T-helper 9 cell (primary cell): Measurements from ENCODE around the gene SPN.
"Not testable (repeated sequence)": the region's sequence is repeated elsewhere in the genome, so short reads cannot be mapped to it uniquely, and the experiment has no call there.

Experiments
- DNase-seq: peaks from one replicate; pipeline ENCODE4 v3.0.0-alpha.2; 2020
- total RNA-seq, 2 donors: gene quantifications; one replicate each; lab custom pipeline; 2026; lab: John Stamatoyannopoulos, UW

The SPN gene
- 212 to 302 reads per million in 2 donors for total RNA-seq

DNA sequence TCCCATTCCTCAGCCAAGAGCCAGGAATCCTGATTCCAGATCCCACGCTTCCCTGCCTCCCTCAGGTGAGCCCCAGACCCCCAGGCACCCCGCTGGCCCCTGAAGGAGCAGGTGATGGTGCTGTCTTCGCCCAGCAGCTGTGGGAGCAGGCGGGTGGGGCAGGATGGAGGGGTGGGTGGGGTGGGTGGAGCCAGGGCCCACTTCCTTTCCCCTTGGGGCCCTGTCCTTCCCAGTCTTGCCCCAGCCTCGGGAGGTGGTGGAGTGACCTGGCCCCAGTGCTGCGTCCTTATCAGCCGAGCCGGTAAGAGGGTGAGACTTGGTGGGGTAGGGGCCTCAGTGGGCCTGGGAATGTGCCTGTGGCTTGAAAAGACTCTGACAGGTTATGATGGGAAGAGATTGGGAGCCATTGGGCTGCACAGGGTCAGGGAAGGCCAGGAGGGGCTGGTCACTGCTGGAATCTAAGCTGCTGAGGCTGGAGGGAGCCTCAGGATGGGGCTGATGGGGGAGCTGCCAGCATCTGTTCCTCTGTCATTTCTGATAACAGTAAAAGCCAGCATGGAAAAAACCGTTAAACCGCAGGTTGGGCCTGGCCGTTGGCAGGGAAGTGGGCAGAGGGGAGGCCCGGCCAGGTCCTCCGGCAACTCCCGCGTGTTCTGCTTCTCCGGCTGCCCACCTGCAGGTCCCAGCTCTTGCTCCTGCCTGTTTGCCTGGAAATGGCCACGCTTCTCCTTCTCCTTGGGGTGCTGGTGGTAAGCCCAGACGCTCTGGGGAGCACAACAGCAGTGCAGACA lies at the start of gene SPN:
Gene SPN, plus strand, starts transcription at position 232 of the 791 bp plus-strand sequence. Its CDS starts 482 bp downstream, at position 714.
- DNase-seq, result peak; percentile 26

GRCh38 chr16:29613307-29614057 lies 49.6 kb upstream of the SPN start:
- DNase-seq, result peak; percentile 86

GRCh38 chr16:29614691-29615314 lies 48.2 kb upstream of the SPN start:
- not testable (repeated sequence) for DNase-seq

DNA sequence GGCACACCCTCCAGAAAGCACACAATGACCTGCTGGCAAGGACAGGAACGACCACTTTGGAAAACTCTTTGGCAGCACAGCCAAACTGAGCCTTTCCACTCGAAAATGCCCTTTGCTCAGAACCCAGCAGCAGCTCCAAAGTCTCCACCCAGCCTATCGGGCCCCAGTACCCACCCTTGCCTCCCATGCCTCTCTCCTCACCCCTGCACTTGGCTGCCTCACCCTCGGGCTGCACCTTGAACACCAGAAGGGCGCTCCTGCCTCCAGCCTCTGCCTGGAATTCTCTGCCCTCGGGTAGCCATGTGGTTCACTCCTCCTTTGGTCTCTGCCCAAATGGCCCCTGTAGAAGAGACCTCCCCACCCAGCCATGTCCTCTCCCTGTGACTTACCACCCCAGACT lies 46.9 kb upstream of the SPN start:
- DNase-seq, result not testable (repeated sequence)

- not testable (repeated sequence) for DNase-seq
Observed at GRCh38 chr16:29620591-29620990, 42.5 kb upstream of the SPN start.

GRCh38 chr16:29622738-29623137 lies 40.3 kb upstream of the SPN start:
- not testable (repeated sequence) for DNase-seq

- not testable (repeated sequence) for DNase-seq
Observed at GRCh38 chr16:29623253-29623652, 39.8 kb upstream of the SPN start.

DNA sequence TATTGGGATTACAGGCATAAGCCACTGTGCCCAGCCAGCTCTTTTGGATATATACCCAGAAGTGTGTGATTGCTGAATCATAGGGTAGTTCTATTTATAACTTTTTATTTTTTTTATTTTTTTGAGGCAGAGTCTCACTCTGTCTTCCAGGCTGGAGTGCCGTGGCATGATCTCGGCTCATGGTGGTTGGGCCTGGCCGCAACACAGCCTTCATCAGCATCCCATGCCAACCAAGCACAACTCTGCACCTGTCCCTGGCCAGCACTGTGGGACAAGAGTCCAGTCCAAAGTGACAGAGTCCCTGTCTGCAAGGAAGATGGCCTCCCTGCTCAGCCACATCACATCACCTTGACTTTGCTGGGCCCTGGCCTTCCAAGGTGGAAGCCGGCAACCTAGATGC lies 37.9 kb upstream of the SPN start:
- not testable (repeated sequence) for DNase-seq

- DNase-seq, result peak; percentile 19
Observed at GRCh38 chr16:29626778-29627331, 36.2 kb upstream of the SPN start.

DNA sequence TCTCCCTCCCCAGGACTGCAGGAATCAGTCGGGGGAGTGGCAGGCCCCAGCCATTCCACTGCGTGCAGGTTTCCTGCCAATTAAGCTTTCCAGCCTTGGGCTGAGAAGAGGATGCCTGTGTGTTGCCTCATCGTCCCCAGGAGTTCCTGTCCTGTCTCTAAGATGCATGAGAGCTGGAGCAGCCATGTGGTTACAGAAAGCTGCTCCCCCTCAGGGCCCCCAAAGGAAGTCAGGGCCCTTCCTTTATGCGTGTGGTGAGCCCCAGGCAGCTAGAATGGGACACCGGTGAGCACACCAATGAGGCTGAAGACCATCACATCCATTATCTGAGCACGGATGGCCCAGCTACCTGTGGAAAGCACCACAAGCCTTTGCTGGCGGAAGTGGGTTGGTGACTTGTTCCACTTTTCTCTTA lies 35.4 kb upstream of the SPN start:
- not testable (repeated sequence) for DNase-seq

DNA sequence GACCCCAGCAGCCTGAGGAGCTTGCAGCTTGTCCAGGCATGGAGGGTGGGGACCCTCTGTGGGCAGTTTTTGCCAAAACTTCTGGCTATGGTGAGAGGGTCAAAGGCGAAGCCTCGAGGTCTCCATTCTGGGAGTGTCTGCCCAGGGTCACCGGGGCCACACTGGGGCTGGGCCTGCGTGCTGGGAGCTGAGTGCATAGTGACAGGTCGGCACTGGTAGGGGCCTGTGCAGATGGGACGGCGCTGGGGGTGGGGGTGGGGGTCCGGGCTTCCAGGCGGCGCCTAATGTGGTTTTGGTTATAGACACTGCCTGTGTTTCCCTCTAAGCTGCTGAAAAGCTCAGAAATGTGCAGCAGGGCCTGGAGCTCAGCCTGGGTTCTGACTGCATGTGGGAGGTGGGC lies 34.3 kb upstream of the SPN start:
- DNase-seq, result not testable (repeated sequence)

DNA sequence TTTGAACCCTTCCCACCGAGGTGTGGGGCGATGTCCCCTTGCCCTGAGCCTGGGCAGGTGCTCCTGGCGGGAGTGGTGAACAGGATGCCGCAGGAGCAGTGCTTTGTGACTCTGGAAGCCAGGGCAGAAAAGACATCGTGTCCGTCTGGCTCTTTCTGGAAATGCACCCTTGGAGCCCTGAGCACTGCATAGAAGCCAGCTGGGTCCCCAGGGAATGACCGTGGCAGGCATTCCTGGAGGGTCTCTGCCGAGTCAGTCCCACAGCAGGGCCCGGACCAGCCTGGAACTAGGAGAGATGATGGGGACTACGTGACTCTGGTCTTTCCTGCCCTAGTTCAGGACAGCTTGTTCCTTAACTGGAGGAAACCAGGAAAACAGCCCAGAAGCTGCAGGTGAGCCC lies 33.7 kb upstream of the SPN start:
- DNase-seq, result not testable (repeated sequence)

DNA sequence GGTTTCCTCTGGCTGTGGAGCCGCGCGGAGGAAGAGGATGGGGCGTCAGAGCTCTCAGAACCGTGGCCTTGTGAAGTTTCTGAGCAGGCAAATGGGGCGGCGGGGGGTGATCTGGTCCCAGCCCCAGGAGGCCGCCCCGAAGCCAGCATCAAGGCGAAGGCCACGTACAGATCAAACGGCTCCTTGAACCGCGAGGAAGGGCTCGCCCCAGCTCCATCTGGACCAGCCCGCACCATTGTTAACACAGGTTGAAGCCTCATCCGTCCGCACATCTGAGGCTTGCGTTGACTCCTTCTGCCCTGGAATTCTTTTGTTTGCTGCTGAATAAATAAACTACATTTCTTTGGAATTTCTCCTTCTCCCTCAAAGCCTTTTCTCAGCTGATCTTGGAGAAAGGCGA lies 31.4 kb upstream of the SPN start:
- not testable (repeated sequence) for DNase-seq

GRCh38 chr16:29635902-29636301 lies 27.1 kb upstream of the SPN start:
- not testable (repeated sequence) for DNase-seq

DNA sequence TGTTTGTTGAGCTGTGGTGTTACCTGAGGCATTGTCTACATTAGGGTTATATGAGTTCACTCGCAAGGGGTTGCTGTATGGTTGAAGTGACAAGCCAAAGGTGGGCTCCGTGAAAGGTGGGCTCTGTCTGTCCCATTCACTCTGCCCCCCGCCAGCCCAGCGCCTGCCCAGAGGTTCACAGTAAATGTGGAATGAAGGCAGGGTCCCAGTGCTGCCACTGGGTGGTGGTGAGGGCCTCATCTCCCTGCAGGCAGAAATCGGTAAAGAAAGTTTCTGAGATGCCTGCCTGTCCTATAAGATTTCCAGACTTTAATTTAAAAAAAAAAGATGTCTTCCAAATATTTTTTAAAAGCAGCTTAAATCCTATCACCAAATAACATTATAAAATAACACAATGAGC lies 26.7 kb upstream of the SPN start:
- DNase-seq, result not testable (repeated sequence)

- DNase-seq, result not testable (repeated sequence)
Observed at GRCh38 chr16:29638751-29639150, 24.3 kb upstream of the SPN start.

DNA sequence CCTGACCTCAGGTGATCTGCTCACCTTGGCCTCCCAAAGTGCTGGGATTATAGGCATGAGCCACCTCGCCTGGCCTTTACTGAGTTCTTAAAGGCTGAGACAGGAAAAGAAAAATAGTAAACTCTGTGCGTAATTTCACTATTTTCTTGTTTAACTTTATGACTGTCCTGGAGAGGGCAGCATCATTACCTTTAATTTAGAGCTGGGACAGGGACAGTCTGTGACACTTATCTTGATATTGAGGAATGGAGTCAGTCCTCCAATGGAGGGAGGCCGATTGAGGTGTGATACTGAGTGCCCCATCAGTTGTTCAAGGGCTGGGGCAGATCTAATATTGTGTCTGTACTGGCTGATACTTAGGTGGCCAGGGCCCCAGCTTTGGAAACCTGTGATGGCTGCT lies 21.5 kb upstream of the SPN start:
- no peak for DNase-seq

GRCh38 chr16:29643596-29643995 lies 19.5 kb upstream of the SPN start:
- no peak for DNase-seq

DNA sequence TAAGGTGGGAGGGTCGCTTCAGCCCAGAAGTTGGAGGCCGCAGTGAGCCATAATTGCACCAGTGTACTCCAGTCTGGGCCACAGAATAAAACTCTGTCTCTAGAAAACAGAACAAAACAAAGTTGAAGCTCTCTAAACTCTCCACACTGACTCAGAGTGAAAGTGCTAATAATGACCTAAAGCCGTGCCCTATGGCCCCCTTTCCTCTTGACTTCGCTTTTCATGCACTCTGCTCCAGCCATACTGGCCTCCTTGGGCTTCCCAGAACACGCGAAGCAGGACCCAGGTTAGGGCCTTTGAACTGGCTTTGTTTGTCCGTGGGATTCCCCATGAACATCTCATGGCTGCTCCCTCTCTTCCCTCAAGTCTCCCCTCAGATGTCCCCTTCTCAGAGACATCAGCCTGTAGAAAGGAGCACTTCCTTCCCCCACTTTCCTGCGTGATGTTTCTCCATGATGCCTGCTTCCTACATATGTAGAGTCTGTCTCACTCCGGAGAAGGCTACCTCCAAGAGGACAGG lies 18.6 kb upstream of the SPN start:
- no peak for DNase-seq

DNA sequence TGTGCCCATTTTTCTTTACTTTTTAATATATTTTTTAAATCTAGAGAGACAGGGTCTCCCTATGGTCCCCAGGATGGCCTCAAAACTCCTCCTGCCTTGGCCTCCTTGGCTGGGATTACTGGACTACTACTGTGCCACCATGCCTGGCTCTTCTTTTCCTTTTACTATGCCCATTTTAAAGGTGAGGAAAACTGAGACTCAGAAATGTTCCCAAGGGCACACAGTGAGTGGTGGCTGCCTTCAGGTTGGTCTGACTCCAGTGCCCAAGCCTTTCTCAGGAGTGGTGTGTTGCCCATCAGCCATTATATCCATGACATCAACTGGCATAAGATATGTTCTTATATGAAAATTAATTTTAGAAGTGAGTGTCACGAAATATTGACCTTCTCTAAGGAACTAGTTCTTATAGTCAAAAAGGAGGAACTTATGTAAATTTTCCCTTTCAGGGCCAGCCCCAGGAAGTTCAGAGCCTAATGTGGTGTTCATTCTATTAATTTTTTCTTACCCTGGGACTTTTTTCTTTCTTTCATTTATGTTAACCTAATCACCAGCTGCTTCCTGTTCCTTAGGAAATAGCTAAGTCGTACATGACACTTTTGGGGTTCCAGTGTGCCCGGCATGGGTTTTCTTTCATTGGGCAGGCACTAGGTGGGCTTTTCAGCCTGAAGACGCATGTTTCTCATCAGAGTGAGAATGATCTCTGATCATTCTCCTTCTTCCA lies 17.9 kb upstream of the SPN start:
- no peak for DNase-seq

- DNase-seq, result no peak
Observed at GRCh38 chr16:29645694-29646187, 17.3 kb upstream of the SPN start.

GRCh38 chr16:29646947-29647346 lies 16.1 kb upstream of the SPN start:
- DNase-seq, result no peak
